NCI-H2107 treated with DMSO at 0.1 percent for 48 hours (cell line): ENCODE measurements around the gene CFAP58.

Source experiments
- DNase-seq: peaks from one replicate; lab custom pipeline; 2025; ENCODE audit not compliant: unreplicated experiment; lab: John Stamatoyannopoulos, UW

Gene CFAP58

GRCh38 chr10:104322416-104322782 is 31.2 kb upstream of the CFAP58 start:
- peak; percentile 52 for DNase-seq

DNA sequence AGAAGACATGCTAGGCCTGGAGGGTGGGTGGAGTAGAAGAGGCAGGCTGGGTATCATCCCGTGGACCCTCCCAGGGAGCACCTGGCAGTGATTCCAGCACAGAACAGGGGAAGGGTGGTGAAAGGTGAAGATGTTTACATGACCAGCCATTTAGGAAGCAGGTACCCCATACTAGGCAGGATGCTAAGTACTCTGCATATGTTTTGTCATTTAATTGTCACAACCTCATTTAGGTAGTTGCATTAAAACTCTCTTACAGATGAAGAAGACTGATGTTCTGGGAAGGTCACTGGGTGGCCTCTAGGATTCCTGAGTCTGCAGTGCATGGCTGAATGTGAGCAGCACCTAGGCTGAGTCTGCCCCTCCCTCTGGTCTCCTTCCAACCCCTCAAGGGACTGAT is 30.5 kb upstream of the CFAP58 start:
- DNase-seq: no peak

DNA sequence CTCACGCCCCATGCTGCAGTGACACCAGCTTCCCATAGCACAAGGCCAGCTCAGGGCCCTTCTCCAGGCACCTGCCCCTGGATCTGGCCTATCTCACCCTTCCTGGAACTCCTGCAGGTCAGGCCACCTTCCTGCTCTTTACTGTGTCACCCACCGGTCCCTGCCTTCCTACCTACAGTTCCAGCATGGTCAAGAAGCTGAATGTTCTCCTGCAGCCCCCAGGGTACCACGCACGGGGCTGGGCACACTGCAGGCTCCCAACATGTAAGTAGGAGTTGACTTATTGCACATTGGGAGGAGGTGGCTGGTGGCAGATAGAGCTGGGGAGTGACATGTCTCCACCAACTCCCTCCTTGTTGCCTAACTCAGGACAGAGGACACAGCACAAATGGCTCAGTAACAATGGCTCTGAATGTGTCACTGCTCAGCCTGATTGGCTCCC is 29.9 kb upstream of the CFAP58 start:
- no peak for DNase-seq

- DNase-seq: no peak
Measured at GRCh38 chr10:104324221-104324686, 29.4 kb upstream of the CFAP58 start.

- no peak for DNase-seq
Measured at GRCh38 chr10:104324931-104325330, 28.7 kb upstream of the CFAP58 start.

DNA sequence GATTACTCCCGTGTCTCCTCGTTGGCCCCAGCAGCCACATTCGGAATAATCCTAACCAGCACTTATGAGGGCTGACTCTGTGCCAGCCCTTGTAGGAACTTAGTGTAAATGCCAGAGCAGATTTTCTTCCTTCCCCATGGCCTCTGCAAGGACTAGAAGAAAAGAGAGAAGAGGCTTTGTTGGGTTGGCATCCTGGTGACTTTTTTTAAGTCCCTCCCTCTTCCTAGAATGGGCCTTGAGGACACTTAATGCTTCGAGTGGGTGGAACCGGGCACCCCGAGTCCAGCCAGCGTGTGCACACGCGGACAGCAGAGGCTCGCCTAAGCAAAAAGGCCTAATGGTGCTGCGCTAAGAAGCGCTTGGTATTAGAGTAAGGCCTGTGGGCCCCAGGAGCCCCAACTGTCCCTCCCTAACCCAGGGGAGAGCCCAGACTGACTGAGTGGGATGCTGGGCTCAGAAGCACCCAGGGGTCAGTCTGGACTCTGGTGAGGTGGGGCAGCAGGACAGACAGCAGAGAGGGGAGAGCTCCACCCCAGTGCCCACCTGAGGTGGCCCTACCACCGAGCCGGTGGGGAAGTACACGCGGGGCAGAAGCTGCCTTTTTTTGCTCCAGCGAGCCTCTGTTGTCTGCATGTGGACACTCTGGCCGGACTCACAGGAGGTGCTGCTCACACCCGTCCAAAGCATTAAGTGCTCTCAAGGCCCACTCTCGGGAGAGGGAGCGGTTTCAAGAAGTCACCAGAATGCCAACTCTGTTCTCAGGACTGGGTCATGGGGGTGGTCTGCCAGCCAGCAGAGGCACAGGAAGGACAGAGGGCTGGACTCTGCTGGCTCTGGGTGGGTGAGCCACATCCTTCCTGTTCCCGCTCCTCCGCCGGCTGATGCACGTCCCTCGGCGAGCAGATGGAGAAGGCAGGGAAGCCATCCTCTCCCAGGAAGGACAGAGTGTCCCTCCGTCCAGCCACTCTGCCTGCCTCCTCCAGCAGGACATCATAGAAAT is 27.9 kb upstream of the CFAP58 start:
- DNase-seq: no peak

DNA sequence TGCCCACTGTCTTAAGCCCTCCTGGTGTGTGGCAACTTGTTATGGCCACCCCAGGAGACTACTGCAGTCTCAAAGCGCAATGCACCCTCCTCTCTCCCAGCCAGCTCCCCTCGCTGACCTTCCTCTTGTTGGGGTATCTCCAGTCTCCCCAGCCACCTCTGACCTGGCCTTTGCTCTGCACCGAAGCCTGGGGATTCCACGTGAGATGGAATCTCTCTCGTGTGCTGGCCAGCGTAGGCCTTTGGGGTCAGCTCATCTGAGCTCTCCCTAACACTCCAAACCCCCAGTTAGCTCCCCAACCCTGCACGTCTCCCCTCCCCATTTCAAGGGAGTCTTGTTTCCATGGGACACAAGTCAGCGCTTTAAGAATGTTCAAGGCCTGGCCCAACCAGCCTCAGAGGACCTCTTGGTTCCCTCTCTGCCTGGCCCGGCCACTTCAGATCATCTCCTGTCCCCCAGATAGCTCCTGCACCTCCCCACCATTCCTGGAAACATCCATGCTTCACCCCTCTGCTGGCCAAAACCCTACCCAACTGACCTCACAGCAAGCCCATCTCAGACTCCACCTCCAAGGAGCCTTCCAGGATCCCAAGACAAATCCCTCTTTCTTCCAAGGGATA is 26.5 kb upstream of the CFAP58 start:
- DNase-seq: no peak

DNA sequence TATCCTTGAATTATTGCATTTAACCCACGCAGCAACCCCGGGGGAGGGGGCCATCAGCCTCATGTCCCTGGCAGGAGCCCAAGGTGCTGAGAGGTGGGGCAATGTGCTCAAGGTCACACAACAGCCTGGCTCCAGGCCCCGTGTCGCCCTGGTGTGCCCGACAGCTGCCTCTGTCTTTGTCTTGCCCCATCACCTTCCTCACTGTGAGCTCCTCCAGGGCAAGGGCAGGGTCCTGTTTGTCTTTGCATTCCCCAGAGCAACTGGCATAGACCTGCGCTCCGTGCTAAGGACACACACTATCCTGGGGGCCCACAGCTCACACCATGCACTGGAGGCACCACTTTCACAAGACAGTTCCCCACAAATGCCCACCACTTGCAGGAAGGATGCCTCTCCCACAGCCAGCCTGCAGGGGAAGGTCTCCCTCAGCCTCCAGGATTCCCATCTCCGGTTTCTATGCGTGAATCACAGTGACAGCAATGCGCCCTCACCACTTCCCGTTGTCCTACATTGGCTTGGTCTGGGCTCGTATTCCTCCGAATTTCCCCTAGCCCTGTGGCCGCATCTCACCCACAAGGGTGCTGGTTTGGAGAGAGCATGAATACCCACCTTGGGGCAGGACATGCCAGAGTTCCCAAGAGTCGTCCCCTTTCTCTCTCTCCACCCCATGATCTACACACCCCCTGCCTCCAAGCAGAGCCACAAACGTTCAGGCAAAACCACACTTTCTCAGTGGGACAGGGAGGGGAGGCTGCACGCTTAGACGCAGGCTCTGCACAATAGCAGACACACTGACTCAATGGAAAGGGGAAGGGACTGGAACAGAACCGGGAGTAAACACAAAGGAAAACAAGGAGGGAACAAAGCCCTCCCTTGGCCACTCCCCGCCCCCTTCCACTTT is 25.6 kb upstream of the CFAP58 start:
- peak; percentile 32 for DNase-seq

- no peak for DNase-seq
Measured at GRCh38 chr10:104328646-104328895, 25.1 kb upstream of the CFAP58 start.

- peak; percentile 43 for DNase-seq
Measured at GRCh38 chr10:104328896-104329710, 24.5 kb upstream of the CFAP58 start.

- no peak for DNase-seq
Measured at GRCh38 chr10:104329735-104330134, 23.9 kb upstream of the CFAP58 start.

GRCh38 chr10:104330168-104331110 is 23.2 kb upstream of the CFAP58 start:
- DNase-seq: no peak

DNA sequence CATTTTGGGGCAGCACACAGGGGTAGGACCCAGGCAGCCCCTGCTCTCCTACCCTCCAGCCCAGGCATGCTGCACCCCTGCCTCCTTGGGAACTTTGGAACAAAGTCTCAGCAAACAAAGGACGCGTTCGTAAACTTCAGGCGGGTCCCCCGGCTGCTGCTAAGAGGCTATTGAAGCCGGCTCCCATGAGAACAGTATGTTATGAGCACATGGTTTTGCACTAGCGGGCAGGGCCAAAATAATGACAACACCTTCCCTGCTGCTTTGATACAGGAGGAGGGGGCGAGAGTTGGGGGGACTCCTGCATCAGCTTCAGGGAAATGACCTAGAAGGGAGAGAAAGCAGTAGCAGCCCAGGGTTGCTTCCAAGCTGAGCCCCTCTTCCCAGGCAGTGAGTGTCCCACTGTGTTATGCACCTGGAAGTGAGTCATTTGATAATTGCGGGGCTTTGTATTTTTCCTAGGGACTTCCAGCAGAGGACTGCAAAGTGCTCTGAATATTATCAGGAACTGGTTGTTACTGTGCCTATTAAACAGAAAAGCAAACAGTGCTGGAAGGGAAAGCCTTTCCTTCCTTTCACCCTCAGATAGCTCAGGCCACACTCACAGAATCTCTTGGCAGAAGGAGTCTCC is 22.3 kb upstream of the CFAP58 start:
- DNase-seq: peak; percentile 44

DNA sequence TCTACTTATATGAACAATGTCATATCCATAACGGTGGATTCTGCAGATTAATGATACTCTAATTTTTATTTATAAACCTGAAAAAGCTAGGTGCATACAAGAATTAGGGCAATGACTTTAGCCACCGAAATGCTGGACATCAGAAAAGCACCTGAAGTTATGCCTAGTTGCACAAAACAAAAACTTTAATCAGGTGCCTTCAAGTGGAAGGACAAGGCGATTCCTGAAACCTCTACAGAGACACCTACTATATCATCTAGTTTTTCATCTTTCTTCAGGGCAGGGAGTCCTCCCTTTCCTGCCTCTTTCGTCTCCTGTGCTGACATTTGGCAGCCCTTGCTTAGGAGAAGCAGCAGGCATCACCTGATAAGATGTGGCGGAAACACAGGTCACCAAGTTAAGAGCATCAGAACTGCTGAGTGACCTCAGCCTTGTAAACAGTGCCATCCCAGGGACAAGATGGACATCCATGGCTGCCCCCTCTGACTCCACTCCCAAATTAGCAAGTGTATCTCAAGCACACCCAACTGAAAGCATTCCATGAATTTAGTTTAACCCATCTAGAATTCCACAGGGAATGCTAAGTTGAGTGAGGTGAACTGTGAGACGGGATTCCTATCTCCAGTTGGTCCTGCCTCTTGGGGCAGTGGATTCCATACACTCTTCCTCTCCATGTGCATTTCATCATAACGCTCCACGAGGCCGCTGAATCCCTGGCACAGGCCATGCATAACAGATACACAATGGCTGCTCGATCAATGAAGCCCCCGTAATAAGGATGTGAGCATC is 21.2 kb upstream of the CFAP58 start:
- no peak for DNase-seq

DNA sequence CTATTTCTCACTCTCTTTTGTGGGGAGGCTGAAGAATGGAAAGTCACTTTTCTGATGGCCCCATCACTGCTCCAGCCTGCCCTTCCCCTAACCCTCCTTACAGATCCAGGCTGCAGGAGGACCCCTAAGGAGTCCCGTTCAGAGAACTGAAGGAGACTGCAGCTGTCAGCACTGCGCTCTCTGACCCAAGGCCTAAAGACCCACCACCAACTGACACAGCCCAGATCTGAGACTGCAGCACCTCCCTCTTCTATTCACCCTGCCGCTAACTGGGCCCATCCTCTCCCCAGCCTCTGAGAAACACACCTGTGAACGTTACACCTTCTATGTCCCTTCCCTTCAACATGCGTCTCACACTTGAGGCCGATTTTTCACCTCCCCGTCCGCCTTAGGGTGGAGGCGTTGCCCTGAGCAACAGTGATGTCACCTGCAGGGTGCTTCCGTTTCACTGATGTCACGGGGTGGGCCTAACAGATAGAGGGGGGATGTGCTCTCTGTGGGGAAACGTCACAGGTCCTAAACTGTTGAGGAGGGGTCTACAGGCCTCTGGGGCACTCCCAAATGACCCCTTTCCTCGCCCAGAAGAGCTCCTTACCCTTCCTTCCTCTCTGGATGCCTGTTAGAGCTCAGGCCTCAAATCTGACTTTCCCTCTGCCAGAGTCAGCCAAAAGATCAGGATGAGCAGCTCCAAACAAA is 20.5 kb upstream of the CFAP58 start:
- DNase-seq: no peak

DNA sequence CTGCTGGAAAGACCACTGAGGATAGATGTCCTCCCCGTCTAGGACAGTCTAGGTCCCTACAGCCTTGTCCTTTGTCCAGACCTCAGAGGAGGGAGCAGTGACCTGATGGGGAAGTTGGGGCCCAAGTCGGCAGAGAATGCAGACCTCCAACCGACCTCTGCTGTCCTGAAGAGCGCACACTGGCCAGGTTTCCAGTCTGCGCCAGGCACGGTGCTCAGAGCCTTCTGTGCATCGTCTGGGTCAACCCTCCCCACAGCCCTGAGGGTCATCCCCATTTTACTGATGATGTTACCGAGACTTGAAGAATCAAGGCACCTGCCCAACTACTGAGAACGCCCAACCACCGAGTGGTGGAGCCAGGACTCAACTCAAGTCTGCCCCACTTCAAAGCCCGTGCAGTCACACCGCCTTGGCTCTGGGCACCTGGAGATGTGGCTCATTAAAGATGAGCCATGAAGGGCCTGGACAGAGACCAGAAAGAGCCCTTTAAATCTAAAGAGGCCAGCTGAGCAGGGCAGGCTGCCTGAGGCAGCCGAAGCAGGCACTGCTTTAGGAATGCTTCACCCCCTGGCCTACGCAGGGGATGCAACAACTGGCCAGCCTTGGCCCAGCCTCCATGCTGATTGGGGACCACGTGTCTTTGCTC is 19.8 kb upstream of the CFAP58 start:
- no peak for DNase-seq

DNA sequence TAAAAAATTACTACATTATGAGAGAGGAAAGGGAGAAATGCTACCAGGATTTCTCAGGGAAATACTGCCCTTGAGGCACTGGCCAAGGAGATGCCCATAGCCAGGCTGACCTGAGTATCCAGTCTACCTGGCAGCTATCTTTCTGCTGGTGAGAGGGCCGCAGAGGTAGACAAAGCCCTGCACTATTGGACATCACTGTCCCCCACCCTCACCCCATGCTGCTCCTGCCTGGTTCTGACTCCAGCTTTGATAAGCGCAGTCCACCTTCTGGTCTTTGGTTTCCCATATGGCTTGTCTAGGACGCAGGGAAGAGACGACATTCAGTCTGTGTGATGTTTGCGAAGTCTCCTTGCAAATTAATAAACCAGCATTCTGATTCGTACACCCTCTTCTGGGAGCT is 19.1 kb upstream of the CFAP58 start:
- DNase-seq: no peak
